K562 (cell line): ENCODE results near the gene TGFBR1. TPM values are rescaled to one million over a fixed set of nuclear protein-coding genes. Genes with fewer than 3 reads are reported as not detected.

Source experiments
- ATAC-seq: fragments of 200-7000 bp; cut with Tn5 transposase; 3 replicates; pipeline ENCODE4 v1.9.1; 2020; ENCODE audit warnings: moderate library complexity
- BruUV-seq: library from RNA; stranded (reverse); fragments of 400-500 nt; replicated peaks from 2 replicates; lab custom pipeline; 2021; lab: Mats Ljungman, UMichigan
- CTCF ChIA-PET: fragments of 300-600 bp; formaldehyde crosslinking; extraction: SDS; loops from one replicate; lab custom pipeline; 2021; ENCODE audit warnings: low intra/inter-chr PET ratio; lab: Yijun Ruan, JAX
- POLR2A ChIA-PET: fragments of 300-600, 350-650 bp; sonication (Branson Sonifier 250); formaldehyde crosslinking; extraction: SDS; loops from one replicate; lab custom pipeline; 2021; ENCODE audit warnings: antibody characterized with exemption, inconsistent platforms; lab: Yijun Ruan, JAX
- DNase-seq, 4 experiments: peaks; one replicate each; pipeline versions ENCODE4 v3.0.0 to v3.0.0-alpha.2; 2011 to 2018; ENCODE audit warnings: low spot score in 3 of 4, mixed read lengths in 3 of 4; ENCODE audit errors: extremely low read depth in 1 of 4
- FAIRE-seq: peaks from 2 replicates; lab custom pipeline; 2011; peaks lifted over from hg19 to GRCh38; lab: Jason Lieb, UNC
- H2AFZ ChIP-seq: 2 replicates; pipeline ENCODE4 v1.6.0; 2011; ENCODE audit warnings: low read depth, low read length, control low read depth, inconsistent platforms
- H3K27ac ChIP-seq: fragments of 200-600 bp; 3 replicates; pipeline ENCODE4 v1.8.0; 2011; ENCODE audit warnings: low read depth, mild to moderate bottlenecking, control low read depth, inconsistent platforms, low read length, moderate library complexity, mixed read lengths; ENCODE audit errors: extremely low read depth
- H3K27me3 ChIP-seq, 2 experiments: fragments of 300-600 bp in 1 of 2; 2 replicates in 1 of 2; 3 replicates in 1 of 2; pipeline versions ENCODE4 v1.6.0 to v1.8.0; 2011; ENCODE audit warnings: inconsistent platforms in 2 of 2, low read length in 2 of 2, mild to moderate bottlenecking in 1 of 2, mixed read lengths in 1 of 2, moderate library complexity in 1 of 2; ENCODE audit not compliant: control insufficient read depth in 2 of 2, insufficient read depth in 2 of 2
- H3K36me3 ChIP-seq: fragments of 300-600 bp; 3 replicates; pipeline ENCODE4 v1.8.0; 2011; ENCODE audit warnings: mild to moderate bottlenecking, low read length, inconsistent platforms; ENCODE audit not compliant: control insufficient read depth, insufficient read depth
- H3K4me1 ChIP-seq, 2 experiments: fragments of 200-600 bp in 1 of 2; replicated peaks in 1 of 2; 2 replicates in 1 of 2; 3 replicates in 1 of 2; pipeline versions ENCODE4 v1.5.1 to v1.8.0; 2011; ENCODE audit warnings: inconsistent platforms in 2 of 2, low read length in 2 of 2, mild to moderate bottlenecking in 1 of 2, mixed read lengths in 1 of 2, moderate library complexity in 1 of 2; ENCODE audit not compliant: control insufficient read depth in 2 of 2, insufficient read depth in 2 of 2
- H3K4me2 ChIP-seq: 2 replicates; pipeline ENCODE4 v1.6.1; 2011; ENCODE audit warnings: low read length, control low read depth, inconsistent platforms, mixed read lengths; ENCODE audit not compliant: insufficient read depth
- H3K4me3 ChIP-seq: fragments of 200-600 bp; sonication (generic), shearing (Covaris generic); 2 replicates; pipeline ENCODE4 v1.5.1; 2016; ENCODE audit warnings: control low read depth, inconsistent platforms
- H3K79me2 ChIP-seq: fragments of 200-600 bp; 3 replicates; pipeline ENCODE4 v1.8.0; 2011; ENCODE audit warnings: low read length, inconsistent platforms; ENCODE audit not compliant: control insufficient read depth, insufficient read depth
- H3K9ac ChIP-seq, 2 experiments: 2 replicates each; pipeline versions ENCODE4 v1.6.0 to v1.6.1; 2011; ENCODE audit warnings: low read depth in 2 of 2, low read length in 2 of 2, control low read depth in 1 of 2, inconsistent platforms in 1 of 2, mild to moderate bottlenecking in 1 of 2, mixed read lengths in 1 of 2; ENCODE audit not compliant: insufficient read depth in 1 of 2
- H3K9me1 ChIP-seq: one replicate; pipeline ENCODE4 v1.6.0; 2011; ENCODE audit warnings: inconsistent platforms, mild to moderate bottlenecking, low read length, moderate library complexity; ENCODE audit not compliant: control insufficient read depth, insufficient read depth
- H3K9me3 ChIP-seq: replicated peaks from 2 replicates; pipeline ENCODE4 v1.5.1; 2011; ENCODE audit warnings: low read depth, low read length, inconsistent platforms; ENCODE audit not compliant: control insufficient read depth, insufficient read depth
- H4K20me1 ChIP-seq: replicated peaks from 2 replicates; pipeline ENCODE4 v1.6.1; 2011; ENCODE audit warnings: low read length, inconsistent platforms, mixed read lengths; ENCODE audit not compliant: control insufficient read depth, insufficient read depth
- FOSL1 ChIP-seq: fragments of 200-800 bp; sonication (Bioruptor generic); conservative IDR thresholded peaks from 2 replicates; pipeline ENCODE4 v1.6.1; 2016; ENCODE audit warnings: missing genetic modification characterization, missing compliant biosample characterization
- JUND ChIP-seq, 2 experiments: IDR thresholded peaks; 2 replicates in 1 of 2; 3 replicates in 1 of 2; pipeline ENCODE4 v1.6.1; 2011; ENCODE audit warnings: borderline replicate concordance in 2 of 2, low read depth in 2 of 2, low read length in 2 of 2, improper control_type of control experiment in 1 of 2, missing biosample characterization in 1 of 2, missing genetic modification characterization in 1 of 2, missing genetic modification reagents in 1 of 2
- RFX5 ChIP-seq: IDR thresholded peaks from 2 replicates; pipeline ENCODE4 v1.6.1; 2011; ENCODE audit warnings: low read depth, mild to moderate bottlenecking, improper control_type of control experiment, low read length
- SPI1 ChIP-seq: IDR thresholded peaks from 2 replicates; pipeline ENCODE4 v1.6.1; 2011; ENCODE audit warnings: low read depth, low read length, control low read depth, borderline replicate concordance
- YY1 ChIP-seq, 3 experiments: IDR thresholded peaks; 2 replicates each; pipeline ENCODE4 v1.6.1; 2011; ENCODE audit warnings: low read length in 2 of 3, mild to moderate bottlenecking in 2 of 3, moderate library complexity in 2 of 3, borderline replicate concordance in 1 of 3, control low read depth in 1 of 3, low read depth in 1 of 3; ENCODE audit not compliant: insufficient read depth in 3 of 3, insufficient replicate concordance in 2 of 3, control insufficient read depth in 1 of 3, insufficient read length in 1 of 3; ENCODE audit errors: extremely low read depth in 1 of 3
- ZNF263 ChIP-seq: sonication (generic); formaldehyde crosslinking; IDR thresholded peaks from 2 replicates; pipeline ENCODE4 v1.8.0; 2022; ENCODE audit warnings: mild to moderate bottlenecking, missing genetic modification reagents, borderline replicate concordance
- ZNF507 ChIP-seq: conservative IDR thresholded peaks from 2 replicates; pipeline ENCODE4 v1.6.1; 2017; ENCODE audit warnings: missing genetic modification characterization, missing compliant biosample characterization
- ZNF766 ChIP-seq: fragments of 200-800 bp; sonication (Bioruptor generic); conservative IDR thresholded peaks from 2 replicates; pipeline ENCODE4 v1.6.1; 2016; ENCODE audit warnings: missing genetic modification characterization, missing compliant biosample characterization
- WGBS: fragments of 100-300 bp; shearing (Covaris generic); methylation state at CpG from one replicate; pipeline ENCODE4 v1.1.6; 2016; ENCODE audit warnings: low coverage, mixed read lengths; ENCODE audit not compliant: insufficient coverage; ENCODE audit errors: missing lambda C conversion rate; 5-methylcytosine and 5-hydroxymethylcytosine counted together
- in situ Hi-C: fragments of 300-500 bp; cut with MboI; formaldehyde crosslinking; loops from 4 replicates; pipeline ENCODE4 v1.15.0; 2018; ENCODE audit warnings: inconsistent platforms, mixed read lengths
- intact Hi-C: fragments of 100-400 bp; cut with micrococcal nuclease; formaldehyde crosslinking; loops from 2 replicates; pipeline ENCODE4 v1.14.2; 2022
- polyA plus RNA-seq, 8 experiments: library from polyadenylated mRNA; depleted of rRNA in 4 of 8; stranded (reverse) in 5 of 8; unstranded in 3 of 8; fragments of >200 nt; fragmentation: Nextera tagmentation in 2 of 8; fragmentation: Illumina TruSeq in 1 of 8; extraction: Ambion mirVana in 2 of 8; extraction: Trizol in 1 of 8; gene quantifications; 2 replicates each; pipeline versions ENCODE4 v1.2.1 to v1.2.3, GENCODE V29; 2011 to 2014; ENCODE audit warnings: inconsistent platforms in 1 of 8, missing spikeins in 1 of 8
- total RNA-seq, 7 experiments: library from RNA; depleted of rRNA in 6 of 7; stranded (reverse); fragments of >200 nt in 6 of 7; fragmentation: Illumina TruSeq in 2 of 7; extraction: Trizol in 2 of 7; gene quantifications; 2 replicates each; pipeline versions ENCODE4 v1.2.1 to v1.2.3, GENCODE V29; 2011 to 2021; ENCODE audit warnings: low replicate concordance in 1 of 7
- TF ChIP-seq, protein P1 (sequence below), 2 experiments: fragments of 450-650 bp in 1 of 2; sonication (generic) in 1 of 2; formaldehyde crosslinking in 1 of 2; IDR thresholded peaks in 1 of 2; conservative IDR thresholded peaks in 1 of 2; 2 replicates each; pipeline versions ENCODE4 v1.6.1 to v1.8.1; 2016 to 2023; ENCODE audit warnings: mild to moderate bottlenecking in 2 of 2, moderate library complexity in 2 of 2, inconsistent platforms in 1 of 2, missing genetic modification reagents in 1 of 2
- TF ChIP-seq, protein P2 (sequence below): fragments of 150-350 bp; conservative IDR thresholded peaks from 2 replicates; pipeline ENCODE4 v1.6.1; 2014; ENCODE audit warnings: low read length
- TF ChIP-seq, protein P3 (sequence below), 2 experiments: fragments of 250-450 bp in 1 of 2; fragments of 450-650 bp in 1 of 2; sonication (Bioruptor Pico) in 1 of 2; IDR thresholded peaks; 2 replicates each; pipeline versions ENCODE4 v1.6.1 to v1.8.0; 2016 to 2021; ENCODE audit warnings: mild to moderate bottlenecking in 2 of 2, moderate library complexity in 2 of 2, missing compliant biosample characterization in 1 of 2, missing genetic modification characterization in 1 of 2

Gene TGFBR1
- total and polyA plus RNA-seq, 9 of the 15 experiments (the other 6 are each of a cell fraction or from before 2014, with no cell fraction given): 15.5 to 62.4 (median 42.7) TPM

DNA sequence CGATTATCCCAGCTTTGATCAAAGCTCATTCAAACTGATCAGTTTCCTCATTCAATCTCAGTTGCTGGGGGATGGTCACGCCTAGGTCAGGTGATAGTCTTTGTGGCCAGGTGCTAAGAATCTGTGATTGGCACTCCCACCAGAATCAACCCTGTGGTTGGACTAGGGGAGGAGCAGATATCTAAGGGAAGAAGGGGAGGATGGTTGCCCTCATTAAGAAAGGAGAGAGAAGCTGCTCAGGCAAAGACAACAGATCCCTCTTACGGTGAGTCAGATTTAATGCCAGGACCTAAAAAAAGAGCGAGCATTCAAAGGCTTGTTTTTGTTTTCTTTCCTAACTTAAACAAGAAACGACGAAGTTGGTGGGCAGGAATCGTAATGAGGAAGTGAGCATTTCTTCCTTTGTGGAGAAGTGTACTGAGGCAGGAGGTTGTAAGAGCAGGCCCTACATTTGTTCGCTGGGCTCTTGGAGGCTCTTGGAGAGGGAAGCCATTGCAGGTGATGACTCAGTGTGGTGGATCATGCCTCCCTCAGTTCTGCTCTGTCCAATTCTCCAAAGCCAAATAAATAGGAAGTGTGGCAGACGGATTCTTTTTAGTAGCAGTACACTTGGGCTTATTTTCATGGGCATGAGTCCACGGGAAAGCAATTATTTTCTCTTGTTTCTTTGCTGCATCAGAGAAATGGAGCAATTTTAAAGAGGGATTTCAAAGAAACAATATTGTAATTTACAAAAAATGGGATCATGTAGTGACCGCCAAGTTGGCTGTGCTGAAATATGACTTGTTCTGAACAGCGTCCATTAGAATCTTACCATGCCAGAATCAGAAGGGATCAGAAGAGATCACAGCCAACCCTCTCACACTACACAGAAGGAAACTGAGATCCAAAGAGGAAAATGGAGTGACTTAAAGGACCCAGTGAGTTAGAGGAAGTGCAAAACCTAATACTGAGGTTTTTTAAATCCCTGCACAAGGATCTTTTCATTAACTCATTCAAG is 18.7 kb upstream of the TGFBR1 start:
- CTCF ChIA-PET: no interaction called here
- POLR2A ChIA-PET: interaction anchor here (1.1 to 3.3 kb wide), 2 partner anchors 11 to 15 kb away, joined by 4 to 37 read pairs; no protein-coding TSS in a partner anchor
- Histone ChIP-seq H3K9ac (no peak overlapping the region), H3K27ac (no peak overlapping the region), H3K36me3 (no peaks in the 10 kb centered on the region), H3K4me2 (no peak overlapping the region), H3K79me2 (no peaks in the 10 kb centered on the region), H3K9me3 (0 out of 2 replicates have a peak, but pooled peaks cover 6% of the 10 kb centered on the region), H2AFZ (peak overlapping the region; percentile 80), H3K9me1 (no peaks in the 10 kb centered on the region), H3K4me3 (no peak overlapping the region), H4K20me1 (no peaks in the 10 kb centered on the region), H3K4me1 (peaks cover 0 to 11% of the 10 kb centered on the region in 2 experiments; a peak in 3 of 5 replicates), H3K27me3 (no peaks in the 10 kb centered on the region)
- DNase-seq: no peak
- intact Hi-C loops: no loop called here
- peak; percentile 42; the same call in 1 of the 3 replicates for ATAC-seq
- TF ChIP-seq FOSL1 (tag): peak; percentile 71
- peak in 1 of 3 experiments; percentile 55 for TF ChIP-seq YY1 (IDR thresholded peaks at IDR 0.05; ENCODE audit: borderline replicate concordance in 1 of 3, control insufficient read depth in 1 of 3, extremely low read depth in 1 of 3, insufficient read depth in 3 of 3, insufficient read length in 1 of 3, insufficient replicate concordance in 2 of 3, low read depth in 1 of 3, low read length in 2 of 3)
- 0 out of 2 replicates have a peak, but pooled peaks have one; percentile 14 for TF ChIP-seq ZNF766 (CRISPR knock-in tag)
- no peak for TF ChIP-seq ZNF507 (tag)
- TF ChIP-seq, protein P1, sequence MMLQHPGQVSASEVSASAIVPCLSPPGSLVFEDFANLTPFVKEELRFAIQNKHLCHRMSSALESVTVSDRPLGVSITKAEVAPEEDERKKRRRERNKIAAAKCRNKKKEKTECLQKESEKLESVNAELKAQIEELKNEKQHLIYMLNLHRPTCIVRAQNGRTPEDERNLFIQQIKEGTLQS (IDR thresholded peaks at IDR 0.05): peak; percentile 74
- TF ChIP-seq, protein P1 (CRISPR knock-in tag; conservative IDR thresholded peaks at IDR 0.05): no peak
- TF ChIP-seq RFX5: no peak
- TF ChIP-seq, protein P2, sequence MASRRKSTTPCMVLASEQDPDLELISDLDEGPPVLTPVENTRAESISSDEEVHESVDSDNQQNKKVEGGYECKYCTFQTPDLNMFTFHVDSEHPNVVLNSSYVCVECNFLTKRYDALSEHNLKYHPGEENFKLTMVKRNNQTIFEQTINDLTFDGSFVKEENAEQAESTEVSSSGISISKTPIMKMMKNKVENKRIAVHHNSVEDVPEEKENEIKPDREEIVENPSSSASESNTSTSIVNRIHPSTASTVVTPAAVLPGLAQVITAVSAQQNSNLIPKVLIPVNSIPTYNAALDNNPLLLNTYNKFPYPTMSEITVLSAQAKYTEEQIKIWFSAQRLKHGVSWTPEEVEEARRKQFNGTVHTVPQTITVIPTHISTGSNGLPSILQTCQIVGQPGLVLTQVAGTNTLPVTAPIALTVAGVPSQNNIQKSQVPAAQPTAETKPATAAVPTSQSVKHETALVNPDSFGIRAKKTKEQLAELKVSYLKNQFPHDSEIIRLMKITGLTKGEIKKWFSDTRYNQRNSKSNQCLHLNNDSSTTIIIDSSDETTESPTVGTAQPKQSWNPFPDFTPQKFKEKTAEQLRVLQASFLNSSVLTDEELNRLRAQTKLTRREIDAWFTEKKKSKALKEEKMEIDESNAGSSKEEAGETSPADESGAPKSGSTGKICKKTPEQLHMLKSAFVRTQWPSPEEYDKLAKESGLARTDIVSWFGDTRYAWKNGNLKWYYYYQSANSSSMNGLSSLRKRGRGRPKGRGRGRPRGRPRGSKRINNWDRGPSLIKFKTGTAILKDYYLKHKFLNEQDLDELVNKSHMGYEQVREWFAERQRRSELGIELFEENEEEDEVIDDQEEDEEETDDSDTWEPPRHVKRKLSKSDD: no peak
- TF ChIP-seq, protein P3, sequence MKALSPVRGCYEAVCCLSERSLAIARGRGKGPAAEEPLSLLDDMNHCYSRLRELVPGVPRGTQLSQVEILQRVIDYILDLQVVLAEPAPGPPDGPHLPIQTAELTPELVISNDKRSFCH (CRISPR knock-in tag; IDR thresholded peaks at IDR 0.05): no peak
- TF ChIP-seq, protein P3 (tag; IDR thresholded peaks at IDR 0.05): no peak
- peak; percentile 63; the same call in 1 of the 2 replicates for TF ChIP-seq SPI1
- peak; percentile 55; the same call in 1 of the 2 replicates for TF ChIP-seq JUND (IDR thresholded peaks at IDR 0.05; ENCODE audit: borderline replicate concordance, low read depth, low read length)
- TF ChIP-seq JUND (tag; IDR thresholded peaks at IDR 0.05; ENCODE audit: borderline replicate concordance, low read depth, low read length): peak; percentile 52; the same call in 2 of the 3 replicates
- TF ChIP-seq ZNF263 (CRISPR knock-in tag): peak; percentile 23; the same call in 1 of the 2 replicates
- no TSS peak for BruUV-seq
- no peak for FAIRE-seq
- in situ Hi-C loops: no loop called here
- 46% methylated on average over 12 of the region's 12 CpGs for WGBS
